ENCODE measurements around the gene AGXT.

The AGXT gene

GRCh38 chr2:240876475-240877251 lies 8.0 kb downstream of the AGXT start:
- no peak for TF ChIP-seq CTCF (conservative IDR thresholded peaks at IDR 0.05)
- no peak for TF ChIP-seq ZFX (IDR thresholded peaks at IDR 0.05)

GRCh38 chr2:240877460-240878340 lies 9.1 kb downstream of the AGXT start:
- no peak overlapping the region for H3K27ac ChIP-seq
- TF ChIP-seq CTCF (conservative IDR thresholded peaks at IDR 0.05) (no peak), ZFX (IDR thresholded peaks at IDR 0.05) (no peak)

More at GRCh38 chr2:240876475-240877251, 8.0 kb downstream of the AGXT start:
- no peak overlapping the region for H3K27ac ChIP-seq

GRCh38 chr2:240878341-240878936 lies 9.8 kb downstream of the AGXT start:
- no peak for TF ChIP-seq CTCF (conservative IDR thresholded peaks at IDR 0.05)
- TF ChIP-seq ZFX (IDR thresholded peaks at IDR 0.05) = no peak
- no peak overlapping the region for H3K27ac ChIP-seq

- TF ChIP-seq ZFX (IDR thresholded peaks at IDR 0.05) = no peak
- no peak for TF ChIP-seq CTCF (conservative IDR thresholded peaks at IDR 0.05)
- H3K27ac ChIP-seq = no peak overlapping the region
Measured at GRCh38 chr2:240879105-240879504, 10.5 kb downstream of the AGXT start.

GRCh38 chr2:240881913-240882312 lies 13.3 kb downstream of the AGXT start:
- no peak overlapping the region for H3K27ac ChIP-seq
- no peak for TF ChIP-seq CTCF (conservative IDR thresholded peaks at IDR 0.05)
- no peak for TF ChIP-seq ZFX (IDR thresholded peaks at IDR 0.05)

GRCh38 chr2:240884221-240884620 lies 15.6 kb downstream of the AGXT start:
- no peak for TF ChIP-seq ZFX (IDR thresholded peaks at IDR 0.05)
- no peak for TF ChIP-seq CTCF (conservative IDR thresholded peaks at IDR 0.05)
- no peak overlapping the region for H3K27ac ChIP-seq

Data from C4-2B (cell line).